ENCODE results near the gene HSF2BP. TPM values are rescaled to one million over a fixed set of nuclear protein-coding genes. Genes with fewer than 3 reads are reported as not detected.
"Not testable (repeated sequence)": the region's sequence is repeated elsewhere in the genome, so short reads cannot be mapped to it uniquely, and the experiment has no call there.

The HSF2BP gene
- total RNA-seq, 1 experiment from 2014 or later: 1.5 TPM

- not testable (repeated sequence) for H3K23me2 ChIP-seq (ENCODE audit: insufficient read length, low read depth, low read length, poor library complexity, severe bottlenecking); H3K79me2 ChIP-seq (ENCODE audit: insufficient read depth, low read length); H3K18ac ChIP-seq (ENCODE audit: insufficient read length, low read depth, low read length); H3K4me2 ChIP-seq (ENCODE audit: insufficient read depth, insufficient read length, low read length); H3K27me3 Mint-ChIP-seq (ENCODE audit: low read depth); H4K5ac ChIP-seq (ENCODE audit: insufficient read length, low read depth, low read length); H2BK5ac ChIP-seq (ENCODE audit: insufficient read length, low read length); H3K79me1 ChIP-seq (ENCODE audit: insufficient read depth, low read depth, low read length, poor library complexity, severe bottlenecking); H3K14ac ChIP-seq (ENCODE audit: insufficient read depth, low read length); H2BK20ac ChIP-seq (ENCODE audit: low read depth, low read length, poor library complexity, severe bottlenecking); H2AK5ac ChIP-seq (ENCODE audit: insufficient read length, low read length); H2BK12ac ChIP-seq (ENCODE audit: insufficient read length, low read depth, low read length); H2BK15ac ChIP-seq (ENCODE audit: low read depth, low read length); H3K9me3 ChIP-seq (ENCODE audit: control insufficient read depth, low read depth, low read length); H3K4ac ChIP-seq (ENCODE audit: low read depth, low read length); H3K4me3 Mint-ChIP-seq; H4K20me1 ChIP-seq (ENCODE audit: control insufficient read depth, insufficient read depth, insufficient read length); H3K27ac Mint-ChIP-seq; H2AFZ ChIP-seq (ENCODE audit: low read length); H3K9ac ChIP-seq (ENCODE audit: extremely low read depth, insufficient read length, low read length); H3K36me3 Mint-ChIP-seq (ENCODE audit: insufficient read depth in 1 of 3, low read depth in 3 of 3); H3K27ac ChIP-seq (ENCODE audit: insufficient read length, low read depth, low read length); H3K56ac ChIP-seq (ENCODE audit: insufficient read length, low read depth, low read length); H3T11ph ChIP-seq (ENCODE audit: low read length); H3K4me1 ChIP-seq (ENCODE audit: insufficient read depth, low read length); H4K8ac ChIP-seq (replicated peaks; ENCODE audit: insufficient read length, low read depth, low read length); H3K4me1 Mint-ChIP-seq; H4K91ac ChIP-seq (ENCODE audit: insufficient read length, low read depth, low read length); H3K9me3 Mint-ChIP-seq; DNase-seq; H3K27me3 ChIP-seq (ENCODE audit: insufficient read depth, low read length); H2BK120ac ChIP-seq (ENCODE audit: low read depth, low read length, poor library complexity, severe bottlenecking); H3K23ac ChIP-seq (ENCODE audit: insufficient read length, low read depth, low read length)
- WGBS (ENCODE audit: extremely low coverage, insufficient read length, low lambda C conversion rate): no CpG with 5 or more reads among the region's 5 CpGs
Measured at GRCh38 chr21:43562451-43562850, 96.8 kb downstream of the HSF2BP start.

- H4K91ac ChIP-seq (ENCODE audit: insufficient read length, low read depth, low read length); H2BK15ac ChIP-seq (ENCODE audit: low read depth, low read length); H3K9me3 ChIP-seq (ENCODE audit: control insufficient read depth, low read depth, low read length); H3K4ac ChIP-seq (ENCODE audit: low read depth, low read length); H3K36me3 Mint-ChIP-seq (ENCODE audit: insufficient read depth in 1 of 3, low read depth in 3 of 3); H2AK5ac ChIP-seq (ENCODE audit: insufficient read length, low read length); H3K27me3 Mint-ChIP-seq (ENCODE audit: low read depth); H4K8ac ChIP-seq (replicated peaks; ENCODE audit: insufficient read length, low read depth, low read length); H3K27ac Mint-ChIP-seq; H3K79me2 ChIP-seq (ENCODE audit: insufficient read depth, low read length); H3T11ph ChIP-seq (ENCODE audit: low read length); H2BK120ac ChIP-seq (ENCODE audit: low read depth, low read length, poor library complexity, severe bottlenecking); H4K5ac ChIP-seq (ENCODE audit: insufficient read length, low read depth, low read length); H2AFZ ChIP-seq (ENCODE audit: low read length); H3K4me3 Mint-ChIP-seq; H3K4me2 ChIP-seq (ENCODE audit: insufficient read depth, insufficient read length, low read length); H2BK5ac ChIP-seq (ENCODE audit: insufficient read length, low read length); H3K23me2 ChIP-seq (ENCODE audit: insufficient read length, low read depth, low read length, poor library complexity, severe bottlenecking); H2BK12ac ChIP-seq (ENCODE audit: insufficient read length, low read depth, low read length); H3K4me1 Mint-ChIP-seq; H2BK20ac ChIP-seq (ENCODE audit: low read depth, low read length, poor library complexity, severe bottlenecking); H3K27ac ChIP-seq (ENCODE audit: insufficient read length, low read depth, low read length); DNase-seq; H3K4me1 ChIP-seq (ENCODE audit: insufficient read depth, low read length); H3K18ac ChIP-seq (ENCODE audit: insufficient read length, low read depth, low read length); H3K23ac ChIP-seq (ENCODE audit: insufficient read length, low read depth, low read length); H3K14ac ChIP-seq (ENCODE audit: insufficient read depth, low read length); H3K56ac ChIP-seq (ENCODE audit: insufficient read length, low read depth, low read length); H3K79me1 ChIP-seq (ENCODE audit: insufficient read depth, low read depth, low read length, poor library complexity, severe bottlenecking); H3K27me3 ChIP-seq (ENCODE audit: insufficient read depth, low read length); H3K9me3 Mint-ChIP-seq; H4K20me1 ChIP-seq (ENCODE audit: control insufficient read depth, insufficient read depth, insufficient read length); H3K9ac ChIP-seq (ENCODE audit: extremely low read depth, insufficient read length, low read length): not testable (repeated sequence)
- WGBS (ENCODE audit: extremely low coverage, insufficient read length, low lambda C conversion rate): no CpG with 5 or more reads among the region's 2 CpGs
Measured at GRCh38 chr21:43540561-43540960, 118.7 kb downstream of the HSF2BP start.
